ENCODE measurements around the gene DEFB115. TPM values are rescaled to one million over a fixed set of nuclear protein-coding genes. Genes with fewer than 3 reads are reported as not detected.

DEFB115 gene
- total RNA-seq, 1 experiment from 2014 or later, result not detected

- Histone ChIP-seq H2BK120ac (ENCODE audit: low read depth, low read length, poor library complexity, severe bottlenecking) (no peak overlapping the region), H3K79me2 (ENCODE audit: insufficient read depth, low read length) (no peaks in the 10 kb centered on the region), H3K79me1 (ENCODE audit: insufficient read depth, low read depth, low read length, poor library complexity, severe bottlenecking) (no peaks in the 10 kb centered on the region), H3K14ac (ENCODE audit: insufficient read depth, low read length) (no peak overlapping the region), H3K4me2 (ENCODE audit: insufficient read depth, insufficient read length, low read length) (no peak overlapping the region), H2BK5ac (ENCODE audit: insufficient read length, low read length) (no peak overlapping the region), H2BK15ac (ENCODE audit: low read depth, low read length) (no peak overlapping the region), H3K9me3 (ENCODE audit: control insufficient read depth, low read depth, low read length) (peaks cover 100% of the 10 kb centered on the region), H2AK5ac (ENCODE audit: insufficient read length, low read length) (no peak overlapping the region), H4K91ac (ENCODE audit: insufficient read length, low read depth, low read length) (no peak overlapping the region), H4K20me1 (ENCODE audit: control insufficient read depth, insufficient read depth, insufficient read length) (no peaks in the 10 kb centered on the region), H3K27ac (ENCODE audit: insufficient read length, low read depth, low read length) (no peak overlapping the region), H3K9ac (ENCODE audit: extremely low read depth, insufficient read length, low read length) (no peak overlapping the region), H3K56ac (ENCODE audit: insufficient read length, low read depth, low read length) (no peak overlapping the region), H4K8ac (replicated peaks; ENCODE audit: insufficient read length, low read depth, low read length) (no peak overlapping the region), H2BK12ac (ENCODE audit: insufficient read length, low read depth, low read length) (no peak overlapping the region), H3K4ac (ENCODE audit: low read depth, low read length) (no peak overlapping the region), H3K27me3 (ENCODE audit: insufficient read depth, low read length) (peaks cover 2% of the 10 kb centered on the region; the same call in 1 of the 2 replicates), H4K5ac (ENCODE audit: insufficient read length, low read depth, low read length) (no peak overlapping the region), H2AFZ (ENCODE audit: low read length) (no peak overlapping the region), H3K23ac (ENCODE audit: insufficient read length, low read depth, low read length) (no peak overlapping the region), H3K4me1 (ENCODE audit: insufficient read depth, low read length) (no peaks in the 10 kb centered on the region), H2BK20ac (ENCODE audit: low read depth, low read length, poor library complexity, severe bottlenecking) (no peak overlapping the region), H3T11ph (ENCODE audit: low read length) (no peak overlapping the region), H3K18ac (ENCODE audit: insufficient read length, low read depth, low read length) (no peak overlapping the region), H3K23me2 (ENCODE audit: insufficient read length, low read depth, low read length, poor library complexity, severe bottlenecking) (no peaks in the 10 kb centered on the region)
- no peaks in the 10 kb centered on the region for H3K4me1 Mint-ChIP-seq
- H3K27me3 Mint-ChIP-seq (ENCODE audit: low read depth), result no peaks in the 10 kb centered on the region
- H3K9me3 Mint-ChIP-seq, result no peaks in the 10 kb centered on the region
- TF ChIP-seq CTCF (conservative IDR thresholded peaks at IDR 0.05), result no peak
- no peaks in the 10 kb centered on the region for H3K36me3 Mint-ChIP-seq (ENCODE audit: insufficient read depth in 1 of 3, low read depth in 3 of 3)
- H3K4me3 Mint-ChIP-seq, result no peak overlapping the region
- 100% methylated on average over 6 of the region's 10 CpGs for WGBS (ENCODE audit: extremely low coverage, insufficient read length, low lambda C conversion rate)
- H3K27ac Mint-ChIP-seq, result no peak overlapping the region
- no peak for DNase-seq
Observed at GRCh38 chr20:31236953-31237352, 20.5 kb upstream of the DEFB115 start.
